IPS-18c (cell line): Measurements from ENCODE around the gene LYRM4.

ENCODE experiments used
- H3K4me3 ChIP-seq: 2 replicates; pipeline ENCODE4 v1.7.0; 2013; ENCODE audit warnings: low read depth, mild to moderate bottlenecking, low read length, moderate library complexity; ENCODE audit not compliant: insufficient read depth
- H3K9me3 ChIP-seq: one replicate; pipeline ENCODE4 v1.6.1; 2013; ENCODE audit warnings: mild to moderate bottlenecking, low read length, moderate library complexity; ENCODE audit not compliant: control insufficient read depth, insufficient read depth

The LYRM4 gene

DNA sequence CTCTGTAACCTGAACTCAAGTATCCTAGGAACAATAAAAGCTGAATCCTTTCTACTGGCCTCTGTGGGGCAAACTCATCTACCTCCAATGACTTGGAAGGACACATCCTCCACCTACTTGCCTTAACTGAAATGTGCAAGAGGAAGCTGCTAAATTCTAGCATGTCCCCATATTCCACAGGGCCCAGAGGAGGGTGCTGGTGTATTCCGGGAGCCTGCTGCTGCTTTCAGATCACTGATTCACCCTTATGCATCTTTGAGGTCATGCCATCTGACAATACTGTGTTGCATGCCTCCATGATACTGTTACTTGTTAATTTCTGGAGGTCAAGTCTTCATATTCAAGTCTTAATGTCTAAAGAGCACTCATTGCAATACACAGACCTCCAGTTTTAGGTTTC lies 40.3 kb downstream of the LYRM4 start:
- no peaks in the 10 kb centered on the region for H3K9me3 ChIP-seq
- no peak overlapping the region for H3K4me3 ChIP-seq

DNA sequence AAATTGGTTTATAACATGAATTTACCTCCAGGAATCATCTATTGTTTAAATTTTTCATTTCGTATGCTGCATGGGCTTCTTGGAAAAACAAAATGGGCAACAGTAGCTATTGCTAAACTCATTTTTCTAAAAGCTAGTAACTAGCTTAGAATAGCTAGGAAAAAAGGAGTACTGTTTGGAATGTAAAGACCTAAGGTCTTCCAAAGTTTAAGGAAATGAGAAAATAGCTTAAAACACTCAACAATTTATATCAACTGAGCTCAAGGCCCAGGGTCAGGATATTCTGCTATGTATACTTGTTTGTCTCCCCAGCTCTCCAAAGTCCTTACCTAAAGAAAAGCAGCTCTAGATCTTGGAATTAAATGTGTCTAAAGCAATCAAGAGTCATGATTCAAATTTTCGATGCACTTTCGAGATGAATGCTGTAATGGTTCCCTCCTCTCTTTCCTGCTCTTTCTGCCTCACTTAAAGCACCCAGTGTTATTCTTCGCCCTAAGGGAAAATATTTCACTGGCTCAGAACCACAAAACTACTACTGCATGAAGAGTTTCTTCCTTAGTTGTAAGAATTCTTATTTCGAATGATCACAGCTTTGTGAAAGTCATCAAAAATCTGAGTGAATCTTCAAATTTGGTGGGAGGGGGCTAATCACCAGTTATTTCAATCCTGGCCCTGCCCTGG lies 41.6 kb downstream of the LYRM4 start:
- no peak overlapping the region for H3K4me3 ChIP-seq
- H3K9me3 ChIP-seq, result no peaks in the 10 kb centered on the region

DNA sequence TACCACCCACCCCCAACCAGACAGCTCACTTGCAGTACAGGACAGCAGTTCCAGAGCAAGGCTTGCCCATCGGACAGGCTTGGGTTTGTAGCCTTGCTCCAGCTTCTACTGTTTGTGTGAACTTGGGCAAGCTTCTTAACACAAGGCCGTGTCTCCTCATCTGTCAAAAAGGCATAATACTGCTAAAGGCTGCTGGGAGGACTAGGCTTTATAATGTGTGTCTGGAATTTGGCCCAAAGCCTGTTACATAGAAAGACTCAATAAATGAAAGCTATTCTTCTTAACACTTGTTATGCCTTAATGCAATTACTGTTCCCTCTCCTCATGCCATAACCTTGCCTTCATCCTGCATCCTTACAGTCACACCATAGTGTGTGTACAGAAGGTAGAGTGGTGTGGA lies 43.4 kb downstream of the LYRM4 start:
- Histone ChIP-seq H3K4me3 (no peak overlapping the region), H3K9me3 (no peaks in the 10 kb centered on the region)

DNA sequence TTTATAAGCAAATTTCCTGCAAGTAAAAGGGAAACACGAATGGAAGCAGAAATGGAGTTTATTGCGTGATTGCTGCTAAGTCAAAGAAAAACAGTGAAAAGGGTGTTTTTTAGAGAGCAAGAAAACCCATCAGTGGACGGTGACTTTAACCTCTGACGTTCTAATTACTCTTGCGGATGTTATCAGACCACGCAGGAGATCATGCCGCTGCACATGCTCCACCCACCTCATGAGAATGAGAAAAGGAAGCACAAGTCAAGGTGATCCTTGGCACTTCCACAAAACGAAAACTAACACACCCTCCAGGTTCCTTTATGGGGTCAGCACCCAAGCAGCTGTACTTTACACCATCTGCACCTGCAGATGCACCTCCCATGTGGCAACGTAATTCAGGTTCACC lies 45.0 kb downstream of the LYRM4 start:
- Histone ChIP-seq H3K9me3 (no peaks in the 10 kb centered on the region), H3K4me3 (no peak overlapping the region)

DNA sequence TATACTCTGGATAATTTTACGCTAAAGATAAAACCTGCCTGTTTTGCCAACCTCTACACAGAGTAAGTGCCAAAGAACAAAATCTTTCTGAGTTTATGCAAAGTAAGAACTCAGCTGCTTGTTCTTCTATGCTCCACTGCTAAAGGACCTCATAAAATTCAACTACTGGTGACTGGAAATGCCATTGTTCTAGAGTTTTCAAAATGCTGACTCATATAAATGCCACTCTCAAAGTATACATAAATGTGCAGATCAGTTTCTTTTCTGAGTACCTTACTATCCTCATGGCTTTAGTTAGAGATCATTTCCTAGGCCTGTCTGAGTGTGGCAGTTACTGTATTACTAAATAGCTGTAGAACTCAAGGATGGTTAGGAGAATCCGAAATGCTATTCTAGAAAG lies 45.6 kb downstream of the LYRM4 start:
- H3K9me3 ChIP-seq, result no peaks in the 10 kb centered on the region
- H3K4me3 ChIP-seq, result no peak overlapping the region

DNA sequence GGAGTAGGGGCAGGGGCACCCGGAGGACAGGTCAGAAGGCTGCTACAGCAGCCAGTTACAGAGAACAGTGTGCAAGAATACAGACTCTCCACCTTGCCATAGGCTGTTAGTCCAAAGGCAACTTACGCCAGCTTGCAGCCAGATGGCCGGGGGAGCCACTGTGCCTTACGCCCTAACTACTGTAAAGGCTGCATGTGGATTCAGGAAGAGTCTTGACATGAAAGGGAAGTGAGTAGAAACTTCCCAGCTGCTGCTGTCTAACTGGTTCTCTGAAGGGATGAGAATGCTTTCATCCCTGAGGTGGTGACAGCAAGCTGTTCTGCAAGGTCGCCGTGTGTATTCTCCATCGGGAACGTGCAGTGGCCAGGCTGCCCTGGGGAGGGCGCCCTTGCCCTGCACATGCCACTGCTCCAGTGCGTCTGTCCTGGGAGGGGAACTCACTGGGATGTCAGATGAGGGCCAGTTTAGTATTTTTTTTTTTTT lies 46.1 kb downstream of the LYRM4 start:
- Histone ChIP-seq H3K4me3 (no peak overlapping the region), H3K9me3 (no peaks in the 10 kb centered on the region)

DNA sequence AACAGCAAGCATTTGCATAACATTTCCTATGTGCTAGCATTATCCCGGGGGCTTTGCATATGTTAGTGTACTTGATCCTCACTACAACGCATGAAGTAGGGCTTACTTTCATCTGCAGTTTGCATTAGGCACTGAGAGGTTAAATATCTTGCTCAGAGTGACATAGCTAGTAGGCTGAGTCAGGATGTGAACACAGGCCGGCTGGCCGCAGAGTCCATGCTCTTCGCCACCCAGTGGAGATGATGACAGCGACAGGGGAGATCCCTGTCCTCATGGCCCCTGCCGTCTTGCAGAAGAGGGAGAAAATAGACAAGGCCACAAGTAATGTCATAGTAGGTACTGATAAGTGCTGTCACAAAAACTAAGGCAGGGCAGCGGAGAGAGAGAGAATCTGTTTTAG lies 46.9 kb downstream of the LYRM4 start:
- Histone ChIP-seq H3K4me3 (no peak overlapping the region), H3K9me3 (no peaks in the 10 kb centered on the region)

DNA sequence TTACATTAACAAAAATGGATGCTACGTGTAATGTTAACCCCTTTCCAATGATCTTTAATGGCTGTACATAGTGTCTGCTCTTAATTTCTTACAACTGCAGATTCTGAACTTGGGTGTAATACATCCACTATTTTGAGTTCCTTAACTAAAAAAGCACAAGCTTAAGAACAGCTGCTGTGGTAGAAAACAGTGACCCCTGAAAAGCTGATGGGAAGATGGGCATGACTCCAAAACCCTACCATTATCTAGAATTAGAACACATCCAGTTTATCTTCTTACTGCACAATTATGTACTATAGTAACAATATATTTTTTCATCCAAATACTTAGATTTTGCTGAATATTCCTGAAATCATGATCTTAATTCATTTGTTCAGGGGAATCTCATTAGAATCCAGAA lies 49.3 kb downstream of the LYRM4 start:
- Histone ChIP-seq H3K4me3 (no peak overlapping the region), H3K9me3 (no peaks in the 10 kb centered on the region)

DNA sequence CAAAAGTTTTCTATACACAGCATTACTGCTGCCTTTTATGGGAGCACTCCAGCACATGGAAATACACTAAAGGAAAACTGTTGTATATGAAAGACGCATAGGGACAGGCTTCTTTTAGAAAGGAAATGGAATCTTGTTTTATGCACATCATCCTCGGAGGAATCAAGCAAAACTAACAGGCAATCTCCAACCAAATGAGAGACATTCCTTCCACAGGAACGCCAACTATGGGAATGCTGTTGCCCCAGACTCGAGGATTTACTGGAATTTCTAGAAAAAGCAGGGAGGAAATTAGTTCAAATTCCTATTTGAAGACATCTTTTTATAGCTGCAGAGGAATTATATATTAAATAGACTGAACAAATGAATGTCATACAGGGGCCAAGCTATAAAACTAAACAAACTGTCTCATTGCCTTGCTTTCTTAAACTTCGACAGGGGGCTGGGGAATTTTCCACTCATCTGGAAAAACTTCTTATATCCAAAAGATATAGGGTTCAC lies 52.2 kb downstream of the LYRM4 start:
- no peak overlapping the region for H3K4me3 ChIP-seq
- no peaks in the 10 kb centered on the region for H3K9me3 ChIP-seq

DNA sequence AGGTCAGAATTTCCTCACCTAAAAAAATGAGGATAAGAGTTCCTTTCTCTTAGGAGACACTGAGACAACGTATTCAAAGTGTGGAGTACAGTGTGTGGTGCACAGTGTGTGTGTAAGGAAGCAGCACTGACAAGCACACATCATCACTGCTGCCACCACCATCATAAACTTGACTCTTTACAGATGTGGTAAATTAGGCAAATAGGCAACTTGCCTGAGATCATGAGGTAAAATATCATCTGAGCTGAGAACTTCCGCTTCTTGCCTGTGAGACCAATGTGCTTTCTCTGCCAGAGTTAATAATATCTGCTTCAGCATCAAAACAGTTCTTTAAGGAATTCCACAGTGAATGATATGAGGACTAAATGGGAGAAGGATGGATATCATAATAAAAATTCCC lies 52.7 kb downstream of the LYRM4 start:
- Histone ChIP-seq H3K4me3 (no peak overlapping the region), H3K9me3 (no peaks in the 10 kb centered on the region)

DNA sequence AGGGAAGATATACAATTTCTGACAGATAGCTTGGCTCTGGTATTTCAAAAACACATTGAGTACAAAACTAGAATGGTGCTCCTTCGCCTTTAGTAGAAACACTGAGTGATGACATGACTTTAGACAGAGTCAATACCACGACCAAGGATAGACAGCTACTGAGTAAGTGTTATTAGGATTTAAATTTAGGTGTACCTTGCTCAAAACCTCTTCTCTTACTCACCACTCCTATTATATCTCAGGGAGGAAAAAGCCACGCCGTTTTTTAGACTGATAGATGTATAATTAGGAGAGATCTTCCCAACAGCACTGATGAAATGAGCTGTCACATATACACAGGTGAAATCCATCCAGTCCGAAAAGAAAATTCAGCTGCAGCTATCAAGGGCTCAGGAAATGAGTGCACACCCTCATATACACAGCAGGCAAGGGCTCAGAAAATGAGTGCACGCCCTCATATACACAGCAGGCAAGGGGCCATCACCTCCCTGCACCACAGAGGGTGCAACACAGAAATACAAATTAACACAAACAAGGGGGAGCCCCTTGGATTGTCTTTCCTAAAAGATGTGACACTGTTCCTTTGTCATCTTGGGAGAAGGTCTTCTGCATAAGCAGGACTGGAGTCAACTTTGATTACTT lies 53.7 kb downstream of the LYRM4 start:
- Histone ChIP-seq H3K9me3 (no peaks in the 10 kb centered on the region), H3K4me3 (no peak overlapping the region)

DNA sequence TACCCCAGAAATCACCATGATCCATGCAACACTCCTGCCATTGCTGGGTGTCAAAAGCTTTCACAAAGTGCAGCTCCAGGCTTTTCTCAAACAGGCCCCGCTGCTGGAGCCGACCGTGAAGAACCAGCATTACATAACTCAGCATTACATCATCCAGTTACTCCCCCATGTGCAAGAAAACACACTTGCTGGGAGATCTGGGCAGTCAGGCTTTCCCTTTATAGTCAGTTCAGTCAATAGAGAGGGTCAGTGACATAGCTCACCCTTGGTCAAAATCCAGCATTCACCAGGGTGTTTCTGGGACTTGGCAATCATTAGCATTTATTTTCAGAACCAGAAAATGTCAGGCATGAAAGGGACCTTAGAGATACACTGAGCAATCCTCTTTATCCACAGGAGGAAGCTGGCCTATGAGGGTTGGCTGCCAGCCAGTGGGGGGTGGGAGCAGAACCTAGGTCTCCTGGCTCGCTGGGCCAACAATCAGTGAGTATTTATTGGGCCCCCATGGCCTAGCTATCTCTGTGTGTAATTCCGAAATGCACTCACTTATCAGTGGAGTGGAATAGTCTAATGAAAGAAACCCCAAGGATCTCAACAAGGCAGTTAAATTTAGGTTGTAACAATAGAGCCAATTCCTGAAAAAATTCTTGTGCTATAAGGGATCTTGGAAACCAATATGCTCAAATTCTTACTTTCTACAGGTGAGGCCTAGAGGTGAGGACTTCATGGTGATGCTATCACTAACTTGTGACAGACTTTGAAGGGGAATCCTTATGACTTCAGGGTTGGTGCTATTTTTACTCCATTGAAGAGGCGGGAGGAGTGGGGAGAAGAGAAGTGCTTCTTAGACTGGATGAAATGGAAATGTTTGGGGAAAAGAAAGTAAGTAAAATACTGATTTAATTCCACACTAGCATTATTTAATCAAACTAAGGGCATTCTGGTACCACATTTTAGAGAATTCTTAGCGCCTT lies 54.6 kb downstream of the LYRM4 start:
- no peaks in the 10 kb centered on the region for H3K9me3 ChIP-seq

DNA sequence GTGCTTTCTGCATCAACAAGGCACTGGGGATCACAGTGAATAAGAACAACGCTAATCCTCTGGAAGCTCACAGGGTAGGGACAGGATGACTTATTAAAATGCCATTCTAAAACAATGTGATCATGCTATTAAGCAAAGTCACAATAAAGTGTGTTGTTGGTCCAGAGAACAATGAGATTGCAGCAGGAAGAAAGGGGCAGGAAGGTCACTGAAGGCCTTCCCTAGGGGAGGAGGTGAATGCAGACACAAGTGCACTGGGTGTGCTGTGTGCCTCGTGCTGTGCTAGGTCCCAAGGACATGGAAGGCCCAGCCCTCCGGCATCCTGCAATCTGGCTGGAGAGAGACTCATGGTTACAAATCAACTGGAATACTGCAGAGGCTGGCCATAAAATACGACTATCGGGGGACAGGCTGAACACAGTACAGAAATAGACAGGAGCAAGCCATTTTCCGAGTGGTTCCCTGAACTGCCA lies 55.7 kb downstream of the LYRM4 start:
- Histone ChIP-seq H3K9me3 (no peaks in the 10 kb centered on the region), H3K4me3 (no peak overlapping the region)

More for the DNA sequence above, 54.6 kb downstream of the LYRM4 start:
- no peak overlapping the region for H3K4me3 ChIP-seq

DNA sequence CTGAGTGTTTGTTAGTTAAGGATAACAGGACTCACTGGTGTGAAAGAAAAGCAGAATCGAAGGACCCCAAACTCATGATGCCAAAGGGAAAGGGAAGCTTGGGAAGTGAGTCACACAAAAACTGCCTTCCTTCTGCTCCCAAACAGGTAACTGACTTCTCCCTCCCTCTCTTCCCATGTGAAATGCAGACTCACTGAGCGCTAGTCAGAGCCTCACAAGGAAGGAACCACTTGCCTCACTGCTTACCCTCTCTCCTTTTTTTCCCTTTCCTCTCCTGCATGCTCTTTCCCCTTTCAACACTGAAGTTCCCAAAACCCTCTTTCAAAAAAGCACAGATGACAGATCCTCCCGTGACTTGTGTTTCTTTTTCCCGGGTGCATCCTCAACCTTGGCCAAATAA lies 56.4 kb downstream of the LYRM4 start:
- Histone ChIP-seq H3K9me3 (no peaks in the 10 kb centered on the region), H3K4me3 (no peak overlapping the region)

DNA sequence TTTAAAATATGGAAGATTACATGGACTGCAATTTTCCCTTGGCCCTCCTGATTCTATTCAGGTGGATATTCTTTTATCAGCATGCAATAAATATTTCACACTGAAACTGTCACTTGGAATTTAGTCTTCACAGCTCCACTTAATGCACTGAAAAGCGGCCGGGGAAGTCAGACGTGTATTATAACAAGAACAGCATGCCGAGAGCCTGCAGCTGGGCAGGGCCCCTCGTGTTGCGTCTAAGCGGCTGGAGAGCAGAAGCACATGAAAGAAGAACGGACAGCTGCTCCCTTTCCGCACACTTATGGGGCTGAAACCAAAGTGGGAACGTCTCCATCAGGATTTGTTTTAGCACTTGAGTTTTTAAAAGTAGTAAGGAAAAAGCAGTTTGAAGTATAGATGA lies 57.2 kb downstream of the LYRM4 start:
- no peak overlapping the region for H3K4me3 ChIP-seq
- H3K9me3 ChIP-seq, result no peaks in the 10 kb centered on the region

DNA sequence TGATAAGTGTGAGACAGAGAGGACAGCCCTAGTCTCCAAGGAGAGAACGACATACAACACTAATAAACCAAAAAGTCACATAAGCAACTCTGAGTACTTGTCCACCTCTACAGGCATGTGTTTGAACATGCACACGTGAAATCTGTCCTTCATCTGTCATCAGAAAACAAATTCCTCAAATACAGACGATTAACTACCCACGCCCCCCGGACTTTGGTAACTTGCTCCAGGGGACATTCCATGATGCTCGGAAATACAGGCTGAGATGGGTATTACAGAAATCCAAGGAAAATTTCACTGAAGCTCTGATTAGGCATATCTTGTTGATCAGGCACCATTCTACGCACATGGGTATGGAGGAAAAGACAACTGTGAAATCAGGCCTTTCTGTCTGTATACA lies 57.8 kb downstream of the LYRM4 start:
- H3K9me3 ChIP-seq, result no peaks in the 10 kb centered on the region
- no peak overlapping the region for H3K4me3 ChIP-seq

DNA sequence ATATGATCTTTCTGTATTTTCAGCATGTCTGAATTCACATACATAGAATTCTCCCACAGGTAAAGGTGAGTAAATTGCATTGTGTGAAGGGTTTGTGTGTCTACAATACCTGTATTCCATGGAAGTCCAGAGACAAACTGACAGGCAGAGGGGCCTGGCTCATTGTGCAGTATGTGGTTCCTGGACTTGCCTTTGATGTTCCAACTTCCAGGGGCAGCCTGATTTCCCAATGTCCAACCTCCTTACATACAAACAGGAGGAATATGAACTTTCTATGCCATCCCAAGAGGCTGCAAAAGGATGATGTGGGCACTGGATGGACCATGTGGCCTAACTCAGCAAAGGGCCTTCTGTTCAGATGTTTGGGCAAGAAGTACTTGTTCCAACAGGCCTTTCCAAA lies 58.5 kb downstream of the LYRM4 start:
- Histone ChIP-seq H3K9me3 (no peaks in the 10 kb centered on the region), H3K4me3 (no peak overlapping the region)
